ENCODE results near the gene ADAP2. TPM values are rescaled to one million over a fixed set of nuclear protein-coding genes. Genes with fewer than 3 reads are reported as not detected.
"Not testable (repeated sequence)": the region's sequence is repeated elsewhere in the genome, so short reads cannot be mapped to it uniquely, and the experiment has no call there.

The ADAP2 gene, protein sequence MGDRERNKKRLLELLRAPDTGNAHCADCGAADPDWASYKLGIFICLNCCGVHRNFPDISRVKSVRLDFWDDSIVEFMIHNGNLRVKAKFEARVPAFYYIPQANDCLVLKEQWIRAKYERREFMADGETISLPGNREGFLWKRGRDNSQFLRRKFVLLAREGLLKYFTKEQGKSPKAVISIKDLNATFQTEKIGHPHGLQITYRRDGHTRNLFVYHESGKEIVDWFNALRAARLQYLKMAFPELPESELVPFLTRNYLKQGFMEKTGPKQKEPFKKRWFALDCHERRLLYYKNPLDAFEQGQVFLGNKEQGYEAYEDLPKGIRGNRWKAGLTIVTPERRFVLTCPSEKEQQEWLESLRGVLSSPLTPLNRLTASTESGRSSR
- total RNA-seq = 9.4 TPM

DNA sequence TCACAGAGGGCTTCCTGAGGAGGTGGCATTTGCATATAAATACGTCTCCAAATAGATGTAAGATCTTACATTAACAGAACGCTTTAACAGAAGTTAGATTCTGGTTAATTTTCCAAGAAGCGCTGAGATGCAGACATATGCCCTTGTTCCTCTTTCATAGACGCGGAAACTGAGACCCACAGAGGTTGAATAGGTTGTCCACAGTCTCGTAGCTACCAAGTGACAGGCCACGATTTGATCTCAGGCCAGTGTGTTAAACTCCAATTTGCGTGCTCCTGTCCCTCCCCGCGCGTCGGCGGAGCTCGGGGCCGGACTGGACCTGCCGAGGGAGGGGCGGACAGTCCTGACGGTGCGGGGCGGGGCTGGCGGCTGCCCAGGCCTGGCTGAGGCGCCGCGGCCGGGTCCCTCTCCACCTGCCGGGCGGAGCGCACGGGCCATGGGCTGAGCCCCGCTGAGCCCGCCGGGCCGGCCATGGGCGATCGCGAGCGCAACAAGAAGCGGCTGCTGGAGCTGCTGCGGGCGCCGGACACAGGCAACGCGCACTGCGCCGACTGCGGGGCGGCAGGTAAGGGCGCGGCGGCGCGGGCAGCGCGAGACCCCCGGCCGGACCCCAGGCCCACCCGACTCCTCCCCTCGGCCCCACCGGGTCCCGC is at the start of gene ADAP2:
ADAP2 (plus strand) TSS at position 402 of the 653 bp plus-strand sequence; CDS start at position 472, 70 bp downstream.
- H3K27me3 ChIP-seq (ENCODE audit: control insufficient read depth in 3 of 3, insufficient read depth in 3 of 3, low read length in 3 of 3) = peaks cover 35 to 41% (median 39%) of the 10 kb centered on the region in 3 donors

DNA sequence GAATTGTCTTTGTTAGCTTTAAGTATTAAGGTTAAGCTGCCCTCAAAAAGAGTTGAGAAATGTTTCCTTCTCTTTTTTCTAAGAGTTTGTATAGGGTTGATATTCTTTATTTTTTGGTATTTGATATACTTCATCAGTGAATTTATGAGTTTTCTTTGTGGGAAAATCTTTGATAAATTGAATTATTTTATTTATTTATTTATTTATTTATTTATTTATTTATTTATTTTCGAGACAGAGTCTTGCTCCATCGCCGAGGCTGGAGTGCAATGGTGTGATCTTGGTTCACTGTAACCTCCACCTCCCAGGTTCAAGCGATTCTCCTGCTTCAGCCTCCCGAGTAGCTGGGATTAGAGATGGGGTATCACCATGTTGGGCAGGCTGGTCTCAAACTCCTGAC is 35.6 kb upstream of the ADAP2 start:
- Histone ChIP-seq H3K27me3 (ENCODE audit: control insufficient read depth in 3 of 3, insufficient read depth in 3 of 3, low read length in 3 of 3) (no peaks in the 10 kb centered on the region), H3K4me3 (ENCODE audit: low read length in 3 of 3) (no peak overlapping the region), H3K9ac (ENCODE audit: low read depth in 1 of 3, low read length in 3 of 3) (no peak overlapping the region), H3K36me3 (ENCODE audit: control insufficient read depth in 3 of 3, insufficient read depth in 3 of 3, low read length in 3 of 3) (no peaks in the 10 kb centered on the region), H3K27ac (ENCODE audit: low read depth, low read length) (no peak overlapping the region), H3K9me3 (ENCODE audit: control insufficient read depth in 3 of 3, low read length in 3 of 3) (no peaks in the 10 kb centered on the region), H3K4me1 (ENCODE audit: control insufficient read depth in 3 of 3, insufficient read depth in 3 of 3, low read length in 3 of 3) (no peaks in the 10 kb centered on the region)

More for the DNA sequence above, at the start of gene ADAP2:
- H3K4me3 ChIP-seq (ENCODE audit: low read length in 3 of 3) = peak within 1 kb of the TSS; percentile 46 to 52 (median 49)
- H3K36me3 ChIP-seq (ENCODE audit: control insufficient read depth in 3 of 3, insufficient read depth in 3 of 3, low read length in 3 of 3) = no peaks in the 10 kb centered on the region
- H3K9me3 ChIP-seq (ENCODE audit: control insufficient read depth in 3 of 3, low read length in 3 of 3) = no peaks in the 10 kb centered on the region
- H3K9ac ChIP-seq (ENCODE audit: low read depth in 1 of 3, low read length in 3 of 3) = peak within 1 kb of the TSS in 2 of 3 donors; percentile 33 to 43
- H3K4me1 ChIP-seq (ENCODE audit: control insufficient read depth in 3 of 3, insufficient read depth in 3 of 3, low read length in 3 of 3) = peaks cover 0 to 9% (median 5%) of the 10 kb centered on the region in 3 donors
- peak within 1 kb of the TSS; percentile 36 for H3K27ac ChIP-seq (ENCODE audit: low read depth, low read length)

DNA sequence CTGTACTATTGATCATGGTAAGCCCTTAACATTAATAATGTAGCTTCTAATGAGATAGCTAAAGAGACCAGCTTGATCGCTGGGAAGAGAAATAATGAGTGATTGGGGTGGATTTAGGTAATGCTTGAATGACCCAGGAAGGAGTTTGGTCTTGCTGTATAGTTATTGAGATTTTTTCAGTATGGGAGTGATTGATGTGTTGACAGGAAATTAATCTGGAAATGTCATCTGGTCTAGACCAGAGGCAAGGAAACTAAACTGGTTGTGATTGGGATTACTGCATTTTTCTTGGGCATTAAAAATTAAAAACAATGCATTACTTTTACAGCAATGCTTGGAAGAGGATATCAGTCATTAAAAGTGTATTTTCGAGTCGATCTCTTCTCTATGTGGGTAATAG is 27.5 kb upstream of the ADAP2 start:
- Histone ChIP-seq H3K9me3 (ENCODE audit: control insufficient read depth in 3 of 3, low read length in 3 of 3) (no peaks in the 10 kb centered on the region), H3K27ac (ENCODE audit: low read depth, low read length) (no peak overlapping the region), H3K9ac (ENCODE audit: low read depth in 1 of 3, low read length in 3 of 3) (no peak overlapping the region), H3K36me3 (ENCODE audit: control insufficient read depth in 3 of 3, insufficient read depth in 3 of 3, low read length in 3 of 3) (peaks cover under 1 to 10% (median 7%) of the 10 kb centered on the region in 3 donors), H3K4me1 (ENCODE audit: control insufficient read depth in 3 of 3, insufficient read depth in 3 of 3, low read length in 3 of 3) (no peaks in the 10 kb centered on the region), H3K4me3 (ENCODE audit: low read length in 3 of 3) (no peak overlapping the region), H3K27me3 (ENCODE audit: control insufficient read depth in 3 of 3, insufficient read depth in 3 of 3, low read length in 3 of 3) (no peaks in the 10 kb centered on the region)

DNA sequence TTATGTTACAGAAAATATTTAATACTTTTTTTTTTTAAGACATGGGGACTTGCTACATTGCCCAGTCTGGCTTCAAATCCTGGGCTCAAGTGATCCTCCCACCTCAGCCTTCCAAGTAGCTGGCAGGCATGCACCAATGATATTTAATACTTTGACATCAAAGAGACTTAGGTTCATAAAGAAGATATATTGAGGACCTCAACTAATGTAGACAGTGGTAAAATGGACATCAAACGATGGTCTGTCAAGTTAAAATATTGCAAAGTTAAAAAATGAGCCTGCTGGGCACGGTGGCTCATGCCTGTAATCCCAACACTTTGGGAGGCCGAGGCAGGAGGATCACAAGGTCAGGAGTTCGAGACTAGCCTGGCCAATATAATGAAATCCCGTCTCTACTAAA is 24.4 kb upstream of the ADAP2 start:
- Histone ChIP-seq H3K9me3 (ENCODE audit: control insufficient read depth in 3 of 3, low read length in 3 of 3) (no peaks in the 10 kb centered on the region), H3K27me3 (ENCODE audit: control insufficient read depth in 3 of 3, insufficient read depth in 3 of 3, low read length in 3 of 3) (no peaks in the 10 kb centered on the region), H3K36me3 (ENCODE audit: control insufficient read depth in 3 of 3, insufficient read depth in 3 of 3, low read length in 3 of 3) (peaks cover 2 to 29% (median 21%) of the 10 kb centered on the region in 3 donors), H3K9ac (ENCODE audit: low read depth in 1 of 3, low read length in 3 of 3) (no peak overlapping the region), H3K4me3 (ENCODE audit: low read length in 3 of 3) (no peak overlapping the region), H3K4me1 (ENCODE audit: control insufficient read depth in 3 of 3, insufficient read depth in 3 of 3, low read length in 3 of 3) (no peaks in the 10 kb centered on the region), H3K27ac (ENCODE audit: low read depth, low read length) (no peak overlapping the region)

DNA sequence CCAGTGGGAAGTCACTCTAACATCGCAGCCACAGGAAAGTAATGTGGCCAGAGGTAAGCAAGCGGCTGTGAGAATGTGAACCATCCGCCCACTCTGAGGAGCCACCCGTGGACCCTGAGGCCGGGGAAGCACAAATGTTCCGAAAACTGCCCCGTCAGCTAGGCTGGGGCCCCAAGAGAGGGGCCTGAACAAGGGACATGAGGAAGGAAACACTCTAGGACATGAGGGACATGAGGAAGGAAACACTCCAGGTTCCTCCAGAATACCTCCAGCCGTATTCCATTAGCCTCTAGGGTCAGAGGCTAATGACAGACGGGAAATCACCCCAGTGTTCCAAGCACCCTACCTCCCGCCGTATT is 16.0 kb upstream of the ADAP2 start:
- peaks cover 7 to 15% (median 7%) of the 10 kb centered on the region in 3 donors for H3K4me1 ChIP-seq (ENCODE audit: control insufficient read depth in 3 of 3, insufficient read depth in 3 of 3, low read length in 3 of 3)
- H3K36me3 ChIP-seq (ENCODE audit: control insufficient read depth in 3 of 3, insufficient read depth in 3 of 3, low read length in 3 of 3) = peaks cover 6 to 14% (median 12%) of the 10 kb centered on the region in 3 donors
- H3K27ac ChIP-seq (ENCODE audit: low read depth, low read length) = peak overlapping the region; percentile 77
- H3K27me3 ChIP-seq (ENCODE audit: control insufficient read depth in 3 of 3, insufficient read depth in 3 of 3, low read length in 3 of 3) = no peaks in the 10 kb centered on the region
- peak overlapping the region; percentile 93 to 99 (median 98) for H3K9ac ChIP-seq (ENCODE audit: low read depth in 1 of 3, low read length in 3 of 3)
- peak overlapping the region; percentile 96 to 97 (median 97) for H3K4me3 ChIP-seq (ENCODE audit: low read length in 3 of 3)
- no peaks in the 10 kb centered on the region for H3K9me3 ChIP-seq (ENCODE audit: control insufficient read depth in 3 of 3, low read length in 3 of 3)

DNA sequence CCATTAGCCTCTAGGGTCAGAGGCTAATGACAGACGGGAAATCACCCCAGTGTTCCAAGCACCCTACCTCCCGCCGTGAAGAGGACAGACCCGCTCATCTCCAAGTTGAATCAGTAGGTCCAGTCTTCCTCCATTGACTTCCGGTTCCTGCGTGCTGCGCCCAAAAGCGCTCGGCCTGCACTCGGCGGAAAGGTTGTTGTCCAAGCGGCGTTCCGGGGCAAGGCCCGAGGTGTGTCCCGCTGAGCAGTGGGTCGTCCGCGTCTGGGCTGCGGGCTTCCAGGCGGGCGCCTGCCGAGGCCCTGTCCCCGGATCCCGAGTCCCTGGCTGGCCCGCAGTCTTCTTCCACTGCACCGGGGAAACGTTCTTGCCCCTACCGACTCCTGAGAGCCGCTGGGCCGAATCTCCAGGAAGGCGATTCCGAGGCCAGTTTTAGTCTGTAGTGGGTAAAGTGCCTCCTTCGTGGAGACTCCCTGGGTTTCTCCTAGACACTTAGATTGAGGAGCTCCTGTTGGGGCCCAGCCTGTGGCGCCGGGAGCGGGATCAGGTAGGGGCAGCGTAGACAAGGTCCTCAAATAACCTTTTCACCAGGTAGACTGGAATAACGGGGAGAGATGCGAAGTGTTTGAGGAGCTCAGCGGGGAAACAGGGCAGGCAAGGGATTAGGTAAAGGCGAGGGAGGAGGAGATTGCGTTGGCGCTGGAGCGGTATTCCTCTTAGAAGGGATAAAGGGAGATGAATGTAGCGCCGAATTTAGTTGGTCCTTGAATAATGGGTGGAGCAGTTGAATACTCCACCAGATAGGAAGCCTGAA is 15.4 kb upstream of the ADAP2 start, which contains the start of gene TEFM:
TEFM (minus strand) TSS at position 138 of the 811 bp plus-strand sequence; CDS start at position 98, 40 bp downstream.
- peak within 1 kb of the TSS; percentile 93 to 99 (median 98) for H3K9ac ChIP-seq (ENCODE audit: low read depth in 1 of 3, low read length in 3 of 3)
- peak within 1 kb of the TSS; percentile 77 for H3K27ac ChIP-seq (ENCODE audit: low read depth, low read length)
- no peaks in the 10 kb centered on the region for H3K27me3 ChIP-seq (ENCODE audit: control insufficient read depth in 3 of 3, insufficient read depth in 3 of 3, low read length in 3 of 3)
- H3K36me3 ChIP-seq (ENCODE audit: control insufficient read depth in 3 of 3, insufficient read depth in 3 of 3, low read length in 3 of 3) = peaks cover 6 to 13% (median 8%) of the 10 kb centered on the region in 3 donors
- H3K4me1 ChIP-seq (ENCODE audit: control insufficient read depth in 3 of 3, insufficient read depth in 3 of 3, low read length in 3 of 3) = peaks cover 7 to 15% (median 7%) of the 10 kb centered on the region in 3 donors
- peak within 1 kb of the TSS; percentile 96 to 97 (median 97) for H3K4me3 ChIP-seq (ENCODE audit: low read length in 3 of 3)
- H3K9me3 ChIP-seq (ENCODE audit: control insufficient read depth in 3 of 3, low read length in 3 of 3) = no peaks in the 10 kb centered on the region

DNA sequence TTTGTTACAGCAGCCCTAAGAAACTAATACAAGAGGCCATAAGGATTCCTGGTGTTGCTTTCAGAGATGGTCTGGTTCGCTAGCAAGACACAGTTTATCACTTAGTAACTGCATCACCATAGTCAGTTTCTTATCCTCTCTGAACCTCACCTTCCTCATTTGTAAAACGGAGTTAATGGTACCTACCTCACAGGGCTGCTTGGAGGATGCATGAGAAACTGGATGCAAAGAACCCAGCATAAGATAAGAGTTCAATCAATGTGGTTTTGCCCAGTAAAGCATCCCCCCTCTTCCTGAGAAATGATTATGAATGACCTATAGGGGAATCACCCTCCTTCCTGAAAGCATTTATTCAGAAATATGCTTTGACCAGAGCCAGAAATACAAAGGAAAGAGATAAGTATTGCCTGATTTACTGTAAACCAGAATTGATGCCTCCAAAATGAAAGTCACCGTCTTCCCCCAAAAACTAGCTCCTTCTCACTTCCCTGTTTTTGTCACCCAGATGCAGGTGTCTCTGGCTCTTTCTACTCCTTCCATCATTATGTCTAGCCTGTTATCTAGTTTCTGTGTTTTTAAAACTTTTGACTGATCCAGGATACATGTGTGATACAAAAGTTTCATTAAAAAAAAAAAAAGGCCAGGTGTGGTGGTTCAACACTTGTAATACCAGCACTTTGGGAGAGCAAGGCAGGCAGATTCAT is 12.9 kb upstream of the ADAP2 start:
- Histone ChIP-seq H3K9me3 (ENCODE audit: control insufficient read depth in 3 of 3, low read length in 3 of 3) (no peaks in the 10 kb centered on the region), H3K27ac (ENCODE audit: low read depth, low read length) (no peak overlapping the region), H3K36me3 (ENCODE audit: control insufficient read depth in 3 of 3, insufficient read depth in 3 of 3, low read length in 3 of 3) (peaks cover 0 to 5% (median under 1%) of the 10 kb centered on the region in 3 donors), H3K4me1 (ENCODE audit: control insufficient read depth in 3 of 3, insufficient read depth in 3 of 3, low read length in 3 of 3) (peaks cover 7 to 15% (median 7%) of the 10 kb centered on the region in 3 donors), H3K4me3 (ENCODE audit: low read length in 3 of 3) (no peak overlapping the region), H3K27me3 (ENCODE audit: control insufficient read depth in 3 of 3, insufficient read depth in 3 of 3, low read length in 3 of 3) (no peaks in the 10 kb centered on the region), H3K9ac (ENCODE audit: low read depth in 1 of 3, low read length in 3 of 3) (no peak overlapping the region)

DNA sequence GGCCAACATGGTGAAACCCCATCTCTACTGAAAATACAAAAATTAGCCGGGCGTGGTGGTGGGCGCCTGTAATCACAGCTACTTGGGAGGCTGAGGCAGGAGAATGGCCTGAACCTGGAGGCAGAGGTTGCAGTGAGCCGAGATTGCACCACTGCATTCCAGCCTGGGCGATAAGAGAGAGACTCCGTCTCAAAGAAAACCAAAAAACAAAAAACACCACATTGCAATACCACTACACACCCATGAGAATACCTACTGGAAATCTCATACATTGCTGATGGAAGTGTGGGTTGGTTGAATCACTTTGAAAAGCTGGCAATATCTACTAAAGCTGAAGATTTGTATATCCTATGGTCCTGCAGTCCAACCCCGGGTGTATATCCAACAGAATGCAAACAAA is 11.6 kb upstream of the ADAP2 start:
- not testable (repeated sequence) for H3K9ac ChIP-seq (ENCODE audit: low read depth in 1 of 3, low read length in 3 of 3); H3K4me3 ChIP-seq (ENCODE audit: low read length in 3 of 3); H3K27me3 ChIP-seq (ENCODE audit: control insufficient read depth in 3 of 3, insufficient read depth in 3 of 3, low read length in 3 of 3); H3K36me3 ChIP-seq (ENCODE audit: control insufficient read depth in 3 of 3, insufficient read depth in 3 of 3, low read length in 3 of 3); H3K27ac ChIP-seq (ENCODE audit: low read depth, low read length); H3K9me3 ChIP-seq (ENCODE audit: control insufficient read depth in 3 of 3, low read length in 3 of 3)
- H3K4me1 ChIP-seq (ENCODE audit: control insufficient read depth in 3 of 3, insufficient read depth in 3 of 3, low read length in 3 of 3) = peaks cover 7 to 15% (median 7%) of the 10 kb centered on the region in 3 donors

DNA sequence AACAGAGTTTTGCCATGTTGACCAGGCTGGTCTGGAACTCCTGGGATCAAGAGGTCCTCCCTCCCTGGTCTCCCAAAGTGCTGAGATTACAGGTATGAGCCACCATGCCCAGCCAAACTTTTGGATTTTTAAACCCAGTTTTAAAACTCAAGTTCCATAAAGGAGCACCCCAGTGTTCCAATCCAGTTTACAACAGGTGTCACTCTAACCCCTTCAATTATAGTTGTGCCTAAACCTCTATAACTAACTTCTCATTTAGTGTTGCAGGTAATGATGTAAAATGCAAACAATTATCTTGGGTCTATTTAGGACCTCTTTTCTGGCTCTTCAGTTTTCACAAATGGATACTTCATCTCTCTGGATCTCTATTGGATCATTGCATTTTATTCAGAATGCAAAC is 7.8 kb upstream of the ADAP2 start:
- H3K4me1 ChIP-seq (ENCODE audit: control insufficient read depth in 3 of 3, insufficient read depth in 3 of 3, low read length in 3 of 3) = no peaks in the 10 kb centered on the region
- no peaks in the 10 kb centered on the region for H3K27me3 ChIP-seq (ENCODE audit: control insufficient read depth in 3 of 3, insufficient read depth in 3 of 3, low read length in 3 of 3)
- H3K9ac ChIP-seq (ENCODE audit: low read depth in 1 of 3, low read length in 3 of 3) = no peak overlapping the region
- no peaks in the 10 kb centered on the region for H3K9me3 ChIP-seq (ENCODE audit: control insufficient read depth in 3 of 3, low read length in 3 of 3)
- H3K27ac ChIP-seq (ENCODE audit: low read depth, low read length) = no peak overlapping the region
- H3K36me3 ChIP-seq (ENCODE audit: control insufficient read depth in 3 of 3, insufficient read depth in 3 of 3, low read length in 3 of 3) = no peaks in the 10 kb centered on the region
- H3K4me3 ChIP-seq (ENCODE audit: low read length in 3 of 3) = no peak overlapping the region

All from skeletal muscle tissue (tissue), 4 donors.